IMR-90 (cell line): ENCODE data around the gene KCNAB2. TPM values are rescaled to one million over a fixed set of nuclear protein-coding genes. Genes with fewer than 3 reads are reported as not detected.

Source experiments
- ATAC-seq: fragments of 200-7000 bp; cut with Tn5 transposase; 2 replicates; pipeline ENCODE4 v1.9.1; 2020; ENCODE audit warnings: low read depth, mild to moderate bottlenecking, moderate library complexity
- BruUV-seq: library from RNA; stranded (reverse); fragments of 400-500 nt; replicated peaks from 2 replicates; lab custom pipeline; 2021; lab: Mats Ljungman, UMichigan
- CTCF ChIA-PET: fragments of 300-600 bp; formaldehyde crosslinking; extraction: SDS; loops from one replicate; lab custom pipeline; 2021; ENCODE audit warnings: antibody characterized with exemption; lab: Yijun Ruan, JAX
- POLR2A ChIA-PET: fragments of 300-600 bp; sonication (Branson Sonifier 250); formaldehyde crosslinking; loops from one replicate; lab custom pipeline; 2022; ENCODE audit warnings: antibody characterized with exemption; ENCODE audit not compliant: unreplicated experiment; lab: Charles Lee
- DNase-seq: peaks from one replicate; pipeline ENCODE4 v3.0.0; 2013
- H2AFZ ChIP-seq: replicated peaks from 2 replicates; pipeline ENCODE3; 2013; ENCODE audit warnings: low read length, mild to moderate bottlenecking; ENCODE audit not compliant: poor library complexity
- H2AK5ac ChIP-seq: 2 replicates; pipeline ENCODE4 v1.6.1; 2013; ENCODE audit warnings: low read depth, low read length, inconsistent platforms
- H2AK9ac ChIP-seq: replicated peaks from 2 replicates; pipeline ENCODE3; 2013; ENCODE audit warnings: mild to moderate bottlenecking, low read depth, low read length, moderate library complexity; ENCODE audit not compliant: poor library complexity
- H2BK120ac ChIP-seq: 2 replicates; pipeline ENCODE4 v1.6.1; 2013; ENCODE audit warnings: low read depth, low read length, inconsistent platforms
- H2BK15ac ChIP-seq: 3 replicates; pipeline ENCODE4 v1.6.1; 2013; ENCODE audit warnings: low read depth, low read length, inconsistent platforms
- H2BK20ac ChIP-seq: 2 replicates; pipeline ENCODE4 v1.6.1; 2013; ENCODE audit warnings: low read depth, mild to moderate bottlenecking, inconsistent platforms, low read length, moderate library complexity
- H2BK5ac ChIP-seq: 2 replicates; pipeline ENCODE4 v1.6.1; 2013; ENCODE audit warnings: mild to moderate bottlenecking, low read depth, low read length, inconsistent platforms; ENCODE audit not compliant: poor library complexity, severe bottlenecking
- H3K14ac ChIP-seq: replicated peaks from 2 replicates; pipeline ENCODE4 v1.6.1; 2013; ENCODE audit warnings: low read depth, low read length, inconsistent platforms
- H3K18ac ChIP-seq: 2 replicates; pipeline ENCODE4 v1.6.1; 2013; ENCODE audit warnings: low read depth, low read length, control low read depth
- H3K23ac ChIP-seq: 2 replicates; pipeline ENCODE4 v1.6.1; 2013; ENCODE audit warnings: low read depth, low read length, inconsistent platforms
- H3K27ac ChIP-seq: 2 replicates; pipeline ENCODE4 v1.5.1; 2013; ENCODE audit warnings: mild to moderate bottlenecking, control low read depth, low read length; ENCODE audit not compliant: insufficient read depth
- H3K27me3 ChIP-seq: 2 replicates; pipeline ENCODE4 v1.6.1; 2013; ENCODE audit warnings: low read length; ENCODE audit not compliant: control insufficient read depth, insufficient read depth
- H3K36me3 ChIP-seq: 2 replicates; pipeline ENCODE4 v1.6.1; 2013; ENCODE audit warnings: low read length, mixed read lengths; ENCODE audit not compliant: control insufficient read depth, insufficient read depth
- H3K4ac ChIP-seq: 2 replicates; pipeline ENCODE4 v1.6.1; 2013; ENCODE audit warnings: low read depth, low read length, inconsistent platforms
- H3K4me1 ChIP-seq: 2 replicates; pipeline ENCODE4 v1.6.1; 2013; ENCODE audit warnings: low read length, mixed read lengths; ENCODE audit not compliant: control insufficient read depth, insufficient read depth
- H3K4me2 ChIP-seq: 2 replicates; pipeline ENCODE4 v1.6.1; 2013; ENCODE audit warnings: low read depth, mild to moderate bottlenecking, control low read depth, low read length, moderate library complexity
- H3K4me3 ChIP-seq: 2 replicates; pipeline ENCODE4 v1.5.1; 2013; ENCODE audit warnings: low read depth, mild to moderate bottlenecking, control low read depth, low read length, moderate library complexity; ENCODE audit not compliant: insufficient read depth
- H3K56ac ChIP-seq: 2 replicates; pipeline ENCODE4 v1.6.1; 2013; ENCODE audit warnings: low read length, inconsistent platforms; ENCODE audit not compliant: insufficient read depth; ENCODE audit errors: extremely low read depth
- H3K79me1 ChIP-seq, 2 experiments: 2 replicates each; pipeline ENCODE4 v1.6.1; 2013; ENCODE audit warnings: low read length in 2 of 2, inconsistent platforms in 1 of 2, low read depth in 1 of 2
- H3K9ac ChIP-seq: 2 replicates; pipeline ENCODE4 v1.6.1; 2013; ENCODE audit warnings: low read depth, low read length, control low read depth
- H3K9me1 ChIP-seq: 2 replicates; pipeline ENCODE4 v1.6.1; 2013; ENCODE audit warnings: low read length, inconsistent platforms; ENCODE audit not compliant: insufficient read depth
- H3K9me3 ChIP-seq: 2 replicates; pipeline ENCODE4 v1.6.1; 2013; ENCODE audit warnings: low read length; ENCODE audit not compliant: control insufficient read depth, insufficient read depth
- H4K20me1 ChIP-seq: 2 replicates; pipeline ENCODE4 v1.6.1; 2013; ENCODE audit warnings: low read length, inconsistent platforms; ENCODE audit not compliant: insufficient read depth
- H4K5ac ChIP-seq: 2 replicates; pipeline ENCODE4 v1.6.1; 2013; ENCODE audit warnings: mild to moderate bottlenecking, low read depth, low read length, control low read depth
- H4K8ac ChIP-seq, 2 experiments: 2 replicates each; pipeline ENCODE4 v1.6.1; 2013; ENCODE audit warnings: low read depth in 2 of 2, low read length in 2 of 2, control low read depth in 1 of 2, inconsistent platforms in 1 of 2
- H4K91ac ChIP-seq: 2 replicates; pipeline ENCODE4 v1.6.1; 2013; ENCODE audit warnings: low read depth, low read length, inconsistent platforms; ENCODE audit not compliant: insufficient read depth
- BHLHE40 ChIP-seq: fragments of 150-350 bp; IDR thresholded peaks from 2 replicates; pipeline ENCODE4 v1.6.1; 2016; ENCODE audit warnings: mild to moderate bottlenecking, low read depth, low read length
- CTCF ChIP-seq: conservative IDR thresholded peaks from 2 replicates; pipeline ENCODE4 v1.5.1; 2012; ENCODE audit warnings: mild to moderate bottlenecking, low read depth, low read length, improper control_type of control experiment
- ELK1 ChIP-seq: fragments of 150-350 bp; IDR thresholded peaks from 2 replicates; pipeline ENCODE4 v1.6.1; 2016; ENCODE audit warnings: low read depth, mild to moderate bottlenecking, low read length, moderate library complexity, borderline replicate concordance
- FOS ChIP-seq: fragments of 150-350 bp; IDR thresholded peaks from 2 replicates; pipeline ENCODE4 v1.6.1; 2016; ENCODE audit warnings: low read depth, low read length
- MAFK ChIP-seq: IDR thresholded peaks from 2 replicates; pipeline ENCODE4 v1.6.1; 2012; ENCODE audit warnings: low read depth, low read length, improper control_type of control experiment
- MAZ ChIP-seq: IDR thresholded peaks from 2 replicates; pipeline ENCODE4 v1.6.1; 2012; ENCODE audit warnings: low read depth, mild to moderate bottlenecking, low read length, improper control_type of control experiment, moderate library complexity, borderline replicate concordance
- MXI1 ChIP-seq: IDR thresholded peaks from 2 replicates; pipeline ENCODE4 v1.6.1; 2012; ENCODE audit warnings: low read depth, mild to moderate bottlenecking, low read length, moderate library complexity, borderline replicate concordance
- NFE2L2 ChIP-seq: fragments of 150-350 bp; IDR thresholded peaks from 2 replicates; pipeline ENCODE4 v1.6.1; 2016; ENCODE audit warnings: low read depth, mild to moderate bottlenecking, low read length
- POLR2A ChIP-seq: IDR thresholded peaks from 2 replicates; pipeline ENCODE4 v1.6.1; 2012; ENCODE audit warnings: mild to moderate bottlenecking, low read depth, low read length
- RAD21 ChIP-seq: IDR thresholded peaks from 2 replicates; pipeline ENCODE4 v1.6.1; 2012; ENCODE audit warnings: low read length, improper control_type of control experiment
- RCOR1 ChIP-seq: IDR thresholded peaks from 2 replicates; pipeline ENCODE4 v1.6.1; 2012; ENCODE audit warnings: mild to moderate bottlenecking, low read length, improper control_type of control experiment; ENCODE audit not compliant: insufficient replicate concordance
- RFX5 ChIP-seq: IDR thresholded peaks from 2 replicates; pipeline ENCODE4 v1.8.0; 2012; ENCODE audit warnings: low read depth, mild to moderate bottlenecking, low read length, moderate library complexity
- WGBS, 2 experiments: methylation state at CpG; one replicate each; pipeline versions ENCODE4 v1.1.5 to v1.1.7; 2013; ENCODE audit warnings: missing lambda C conversion rate in 2 of 2; ENCODE audit not compliant: insufficient read length in 1 of 2; ENCODE audit errors: extremely low coverage in 2 of 2; 5-methylcytosine and 5-hydroxymethylcytosine counted together
- dilution Hi-C: fragments of 300-500 bp; cut with HindIII; formaldehyde crosslinking; loops from one replicate; pipeline ENCODE4 v1.14.3; 2018; ENCODE audit warnings: low sequenced_read_pairs; ENCODE audit not compliant: unreplicated experiment
- in situ Hi-C: fragments of 300-500 bp; cut with MboI; formaldehyde crosslinking; loops from 3 replicates; pipeline ENCODE4 v1.14.3; 2019; ENCODE audit warnings: low sequenced_read_pairs, inconsistent platforms, mixed read lengths
- intact Hi-C: fragments of 100-400 bp; cut with micrococcal nuclease; formaldehyde crosslinking; loops from 2 replicates; pipeline ENCODE4 v1.10.0; 2022
- polyA plus RNA-seq, 3 experiments: library from polyadenylated mRNA; depleted of rRNA; stranded (reverse); fragments of >200 nt; gene quantifications; 2 replicates each; pipeline ENCODE4 v1.2.3, GENCODE V29; 2012; ENCODE audit warnings: low replicate concordance in 1 of 3
- total RNA-seq: library from RNA; depleted of rRNA; stranded (reverse); fragments of >200 nt; gene quantifications from 2 replicates; pipeline ENCODE4 v1.2.3, GENCODE V29; 2012

The KCNAB2 gene
- total and polyA plus RNA-seq, 2 of the 4 experiments (the other 2 are of a cell fraction) = 1.3 to 4.2 TPM

- Histone ChIP-seq H3K27me3 (peaks cover 3% of the 10 kb centered on the region; the same call in 1 of the 2 replicates), H2BK120ac (no peak overlapping the region), H3K27ac (no peak overlapping the region), H4K5ac (no peak overlapping the region), H4K91ac (no peak overlapping the region), H3K9me1 (peaks cover 4% of the 10 kb centered on the region), H3K18ac (no peak overlapping the region), H2BK20ac (no peak overlapping the region), H3K9ac (no peak overlapping the region), H2BK15ac (no peak overlapping the region), H3K56ac (no peak overlapping the region), H3K14ac (no peak overlapping the region), H3K4me3 (no peak overlapping the region), H3K9me3 (no peaks in the 10 kb centered on the region), H3K36me3 (no peaks in the 10 kb centered on the region), H3K4ac (no peak overlapping the region), H2AK5ac (no peak overlapping the region), H3K79me1 (no peaks in the 10 kb centered on the region), H3K4me2 (no peak overlapping the region), H2AK9ac (no peak overlapping the region), H3K4me1 (no peaks in the 10 kb centered on the region), H4K20me1 (no peaks in the 10 kb centered on the region), H4K8ac (no peak overlapping the region), H2AFZ (peak overlapping the region; percentile 66), H2BK5ac (no peak overlapping the region), H3K23ac (no peak overlapping the region)
- intact Hi-C loops = no loop called here
- POLR2A ChIA-PET = no interaction called here
- CTCF ChIA-PET = interaction anchor here (0.6 to 1.6 kb wide), 5 partner anchors 8 to 39 kb away, joined by 3 to 5 read pairs (median 4); no protein-coding TSS in a partner anchor
- no TSS peak for BruUV-seq
- 53% methylated on average over 10 of the region's 10 CpGs; no CpG with 5 or more reads in 1 of the 2 experiments for WGBS, 2 experiments
- DNase-seq (no peak), ATAC-seq (no peak)
- dilution Hi-C loops = no loop called here
- TF ChIP-seq MAFK (no peak), BHLHE40 (no peak), FOS (no peak), MXI1 (no peak), RAD21 (no peak), RCOR1 (no peak), MAZ (no peak), NFE2L2 (no peak), POLR2A (no peak), ELK1 (no peak), CTCF (no peak), RFX5 (no peak)
- in situ Hi-C loops = no loop called here
These were observed 11.0 kb upstream of the KCNAB2 start for GRCh38 chr1:6034750-6035096.
